Occipital lobe (tissue), 2 donors: ENCODE data around the gene DBNDD1. TPM values are rescaled to one million over a fixed set of nuclear protein-coding genes. Genes with fewer than 3 reads are reported as not detected.
"Not testable (repeated sequence)": the region's sequence is repeated elsewhere in the genome, so short reads cannot be mapped to it uniquely, and the experiment has no call there.

Source experiments
- DNase-seq: peaks from one replicate; lab custom pipeline; 2025; lab: John Stamatoyannopoulos, UW
- total RNA-seq: library from RNA; depleted of rRNA; stranded (reverse); fragments of >200 nt; gene quantifications from one replicate; pipeline ENCODE4 v1.2.3, GENCODE V29; 2014

Gene DBNDD1
- total RNA-seq, 1 donor from 2014 or later: 12.3 TPM

- no peak for DNase-seq
Measured at GRCh38 chr16:90012991-90013745, 6.1 kb downstream of the DBNDD1 start.

- no peak for DNase-seq
Measured at GRCh38 chr16:90011908-90012501, 7.3 kb downstream of the DBNDD1 start.

GRCh38 chr16:90011508-90011819, 7.8 kb downstream of the DBNDD1 start:
- no peak for DNase-seq

GRCh38 chr16:90010676-90011507, 8.4 kb downstream of the DBNDD1 start:
- no peak for DNase-seq

GRCh38 chr16:90009172-90009899, 9.9 kb downstream of the DBNDD1 start:
- DNase-seq: no peak

GRCh38 chr16:90008708-90009145, 10.5 kb downstream of the DBNDD1 start:
- no peak for DNase-seq

- DNase-seq: not testable (repeated sequence)
Measured at GRCh38 chr16:90007635-90008234, 11.5 kb downstream of the DBNDD1 start.

GRCh38 chr16:90007015-90007414, 12.2 kb downstream of the DBNDD1 start:
- no peak for DNase-seq

- DNase-seq: no peak
Measured at GRCh38 chr16:90005956-90006663, 13.1 kb downstream of the DBNDD1 start.

- no peak for DNase-seq
Measured at GRCh38 chr16:90004577-90004976, 14.7 kb downstream of the DBNDD1 start.

GRCh38 chr16:90002759-90003158, 16.5 kb downstream of the DBNDD1 start:
- no peak for DNase-seq

GRCh38 chr16:90001761-90002503, 17.3 kb downstream of the DBNDD1 start:
- no peak for DNase-seq

- DNase-seq: no peak
Measured at GRCh38 chr16:90000733-90001427, 18.4 kb downstream of the DBNDD1 start.

- no peak for DNase-seq
Measured at GRCh38 chr16:89999831-90000574, 19.3 kb downstream of the DBNDD1 start.

GRCh38 chr16:89996178-89996489, 23.1 kb downstream of the DBNDD1 start:
- no peak for DNase-seq

GRCh38 chr16:89995475-89996177, 23.6 kb downstream of the DBNDD1 start:
- DNase-seq: not testable (repeated sequence)

- not testable (repeated sequence) for DNase-seq
Measured at GRCh38 chr16:89994721-89995474, 24.4 kb downstream of the DBNDD1 start.
